ENCODE data around the gene WWP2.
"Not testable (repeated sequence)": the region's sequence is repeated elsewhere in the genome, so short reads cannot be mapped to it uniquely, and the experiment has no call there.

GRCh38 chr16:69952572-69953355, 190.6 kb downstream of the WWP2 start:
- TF ChIP-seq REST (IDR thresholded peaks at IDR 0.05; ENCODE audit: borderline replicate concordance); CTCF (IDR thresholded peaks at IDR 0.05; ENCODE audit: poor library complexity, severe bottlenecking); TAF1 (IDR thresholded peaks at IDR 0.05; ENCODE audit: low read depth); POLR2AphosphoS5 (IDR thresholded peaks at IDR 0.05); RAD21 (conservative IDR thresholded peaks at IDR 0.05); SMC3 (conservative IDR thresholded peaks at IDR 0.05; ENCODE audit: poor library complexity); EP300 (conservative IDR thresholded peaks at IDR 0.05; ENCODE audit: poor library complexity, severe bottlenecking); MXI1 (conservative IDR thresholded peaks at IDR 0.05; ENCODE audit: poor library complexity, severe bottlenecking); EZH2 (IDR thresholded peaks at IDR 0.05; ENCODE audit: borderline replicate concordance, insufficient read depth, low read length, poor library complexity, severe bottlenecking): not testable (repeated sequence)
